K562 (cell line): ENCODE data around the gene TSG101. TPM values are rescaled to one million over a fixed set of nuclear protein-coding genes. Genes with fewer than 3 reads are reported as not detected.

Experiments used
- ATAC-seq: fragments of 200-7000 bp; cut with Tn5 transposase; 3 replicates; pipeline ENCODE4 v1.9.1; 2020; ENCODE audit warnings: moderate library complexity
- BruUV-seq: library from RNA; stranded (reverse); fragments of 400-500 nt; replicated peaks from 2 replicates; lab custom pipeline; 2021; lab: Mats Ljungman, UMichigan
- CTCF ChIA-PET: fragments of 300-600 bp; formaldehyde crosslinking; extraction: SDS; loops from one replicate; lab custom pipeline; 2021; ENCODE audit warnings: low intra/inter-chr PET ratio; lab: Yijun Ruan, JAX
- POLR2A ChIA-PET: fragments of 300-600, 350-650 bp; sonication (Branson Sonifier 250); formaldehyde crosslinking; extraction: SDS; loops from one replicate; lab custom pipeline; 2021; ENCODE audit warnings: antibody characterized with exemption, inconsistent platforms; lab: Yijun Ruan, JAX
- DNase-seq, 4 experiments: peaks; one replicate each; pipeline versions ENCODE4 v3.0.0 to v3.0.0-alpha.2; 2011 to 2018; ENCODE audit warnings: low spot score in 3 of 4, mixed read lengths in 3 of 4; ENCODE audit errors: extremely low read depth in 1 of 4
- FAIRE-seq: peaks from 2 replicates; lab custom pipeline; 2011; peaks lifted over from hg19 to GRCh38; lab: Jason Lieb, UNC
- H2AFZ ChIP-seq: 2 replicates; pipeline ENCODE4 v1.6.0; 2011; ENCODE audit warnings: low read depth, low read length, control low read depth, inconsistent platforms
- H3K27ac ChIP-seq: fragments of 200-600 bp; 3 replicates; pipeline ENCODE4 v1.8.0; 2011; ENCODE audit warnings: low read depth, mild to moderate bottlenecking, control low read depth, inconsistent platforms, low read length, moderate library complexity, mixed read lengths; ENCODE audit errors: extremely low read depth
- H3K27me3 ChIP-seq, 2 experiments: fragments of 300-600 bp in 1 of 2; 2 replicates in 1 of 2; 3 replicates in 1 of 2; pipeline versions ENCODE4 v1.6.0 to v1.8.0; 2011; ENCODE audit warnings: inconsistent platforms in 2 of 2, low read length in 2 of 2, mild to moderate bottlenecking in 1 of 2, mixed read lengths in 1 of 2, moderate library complexity in 1 of 2; ENCODE audit not compliant: control insufficient read depth in 2 of 2, insufficient read depth in 2 of 2
- H3K36me3 ChIP-seq: fragments of 300-600 bp; 3 replicates; pipeline ENCODE4 v1.8.0; 2011; ENCODE audit warnings: mild to moderate bottlenecking, low read length, inconsistent platforms; ENCODE audit not compliant: control insufficient read depth, insufficient read depth
- H3K4me1 ChIP-seq, 2 experiments: fragments of 200-600 bp in 1 of 2; replicated peaks in 1 of 2; 2 replicates in 1 of 2; 3 replicates in 1 of 2; pipeline versions ENCODE4 v1.5.1 to v1.8.0; 2011; ENCODE audit warnings: inconsistent platforms in 2 of 2, low read length in 2 of 2, mild to moderate bottlenecking in 1 of 2, mixed read lengths in 1 of 2, moderate library complexity in 1 of 2; ENCODE audit not compliant: control insufficient read depth in 2 of 2, insufficient read depth in 2 of 2
- H3K4me2 ChIP-seq: 2 replicates; pipeline ENCODE4 v1.6.1; 2011; ENCODE audit warnings: low read length, control low read depth, inconsistent platforms, mixed read lengths; ENCODE audit not compliant: insufficient read depth
- H3K4me3 ChIP-seq: fragments of 200-600 bp; sonication (generic), shearing (Covaris generic); 2 replicates; pipeline ENCODE4 v1.5.1; 2016; ENCODE audit warnings: control low read depth, inconsistent platforms
- H3K79me2 ChIP-seq: fragments of 200-600 bp; 3 replicates; pipeline ENCODE4 v1.8.0; 2011; ENCODE audit warnings: low read length, inconsistent platforms; ENCODE audit not compliant: control insufficient read depth, insufficient read depth
- H3K9ac ChIP-seq, 2 experiments: 2 replicates each; pipeline versions ENCODE4 v1.6.0 to v1.6.1; 2011; ENCODE audit warnings: low read depth in 2 of 2, low read length in 2 of 2, control low read depth in 1 of 2, inconsistent platforms in 1 of 2, mild to moderate bottlenecking in 1 of 2, mixed read lengths in 1 of 2; ENCODE audit not compliant: insufficient read depth in 1 of 2
- H3K9me1 ChIP-seq: one replicate; pipeline ENCODE4 v1.6.0; 2011; ENCODE audit warnings: inconsistent platforms, mild to moderate bottlenecking, low read length, moderate library complexity; ENCODE audit not compliant: control insufficient read depth, insufficient read depth
- H3K9me3 ChIP-seq: replicated peaks from 2 replicates; pipeline ENCODE4 v1.5.1; 2011; ENCODE audit warnings: low read depth, low read length, inconsistent platforms; ENCODE audit not compliant: control insufficient read depth, insufficient read depth
- H4K20me1 ChIP-seq: replicated peaks from 2 replicates; pipeline ENCODE4 v1.6.1; 2011; ENCODE audit warnings: low read length, inconsistent platforms, mixed read lengths; ENCODE audit not compliant: control insufficient read depth, insufficient read depth
- CEBPB ChIP-seq: fragments of 450-650 bp; IDR thresholded peaks from 2 replicates; pipeline ENCODE4 v1.6.1; 2016; ENCODE audit warnings: missing genetic modification characterization, missing compliant biosample characterization
- ETV1 ChIP-seq: fragments of 450-650 bp; conservative IDR thresholded peaks from 2 replicates; pipeline ENCODE4 v1.6.1; 2016; ENCODE audit warnings: missing genetic modification characterization, control low read depth, low read depth, missing compliant biosample characterization
- HMG20B ChIP-seq: fragments of 250-450 bp; sonication (Bioruptor Pico); IDR thresholded peaks from 2 replicates; pipeline ENCODE4 v1.5.0; 2021; ENCODE audit warnings: mild to moderate bottlenecking
- MEIS2 ChIP-seq: fragments of 450-650 bp; IDR thresholded peaks from 2 replicates; pipeline ENCODE4 v1.6.1; 2014; ENCODE audit warnings: mild to moderate bottlenecking; ENCODE audit not compliant: partially characterized antibody
- NFIX ChIP-seq: fragments of 250-450 bp; sonication (Bioruptor Pico); IDR thresholded peaks from 2 replicates; pipeline ENCODE4 v1.4.0; 2020; ENCODE audit warnings: low read depth, mild to moderate bottlenecking, moderate library complexity
- NUFIP1 ChIP-seq: fragments of 450-650 bp; IDR thresholded peaks from 2 replicates; pipeline ENCODE4 v1.6.1; 2018; ENCODE audit not compliant: partially characterized antibody
- PRDM10 ChIP-seq: fragments of 450-650 bp; IDR thresholded peaks from 2 replicates; pipeline ENCODE4 v1.6.1; 2018; ENCODE audit not compliant: partially characterized antibody
- RERE ChIP-seq: sonication (generic); formaldehyde crosslinking; IDR thresholded peaks from 2 replicates; pipeline ENCODE4 v1.8.0; 2023; ENCODE audit warnings: missing genetic modification reagents, mild to moderate bottlenecking, borderline replicate concordance
- SAFB2 ChIP-seq: fragments of 200-400 bp; formaldehyde crosslinking; IDR thresholded peaks from 2 replicates; pipeline ENCODE4 v1.6.1; 2018; ENCODE audit warnings: borderline replicate concordance, low read length, low read depth, moderate library complexity; ENCODE audit not compliant: severe bottlenecking
- SETDB1 ChIP-seq: IDR thresholded peaks from one replicate; pipeline ENCODE4 v1.6.1; 2012; ENCODE audit warnings: low read length, control low read depth, inconsistent platforms
- SMAD2 ChIP-seq: fragments of 150-350 bp; IDR thresholded peaks from 2 replicates; pipeline ENCODE4 v1.6.1; 2014; ENCODE audit warnings: low read depth, mild to moderate bottlenecking, low read length
- SREBF1 ChIP-seq: fragments of 150-350 bp; IDR thresholded peaks from 2 replicates; pipeline ENCODE4 v1.6.1; 2014; ENCODE audit warnings: antibody characterized with exemption, low read depth, low read length, borderline replicate concordance
- SRSF3 ChIP-seq: fragments of 200-400 bp; formaldehyde crosslinking; IDR thresholded peaks from 2 replicates; pipeline ENCODE4 v1.6.1; 2016; ENCODE audit warnings: mild to moderate bottlenecking, low read length, moderate library complexity; ENCODE audit not compliant: insufficient read depth
- ZFP36 ChIP-seq: fragments of 150-350 bp; IDR thresholded peaks from 2 replicates; pipeline ENCODE4 v1.6.1; 2018; ENCODE audit warnings: low read length, low read depth; ENCODE audit not compliant: partially characterized antibody
- ZNF124 ChIP-seq: sonication (generic); formaldehyde crosslinking; IDR thresholded peaks from 2 replicates; pipeline ENCODE4 v1.8.1; 2022; ENCODE audit warnings: missing genetic modification reagents
- WGBS: fragments of 100-300 bp; shearing (Covaris generic); methylation state at CpG from one replicate; pipeline ENCODE4 v1.1.6; 2016; ENCODE audit warnings: low coverage, mixed read lengths; ENCODE audit not compliant: insufficient coverage; ENCODE audit errors: missing lambda C conversion rate; 5-methylcytosine and 5-hydroxymethylcytosine counted together
- in situ Hi-C: fragments of 300-500 bp; cut with MboI; formaldehyde crosslinking; loops from 4 replicates; pipeline ENCODE4 v1.15.0; 2018; ENCODE audit warnings: inconsistent platforms, mixed read lengths
- intact Hi-C: fragments of 100-400 bp; cut with micrococcal nuclease; formaldehyde crosslinking; loops from 2 replicates; pipeline ENCODE4 v1.14.2; 2022
- polyA plus RNA-seq, 8 experiments: library from polyadenylated mRNA; depleted of rRNA in 4 of 8; stranded (reverse) in 5 of 8; unstranded in 3 of 8; fragments of >200 nt; fragmentation: Nextera tagmentation in 2 of 8; fragmentation: Illumina TruSeq in 1 of 8; extraction: Ambion mirVana in 2 of 8; extraction: Trizol in 1 of 8; gene quantifications; 2 replicates each; pipeline versions ENCODE4 v1.2.1 to v1.2.3, GENCODE V29; 2011 to 2014; ENCODE audit warnings: inconsistent platforms in 1 of 8, missing spikeins in 1 of 8
- total RNA-seq, 7 experiments: library from RNA; depleted of rRNA in 6 of 7; stranded (reverse); fragments of >200 nt in 6 of 7; fragmentation: Illumina TruSeq in 2 of 7; extraction: Trizol in 2 of 7; gene quantifications; 2 replicates each; pipeline versions ENCODE4 v1.2.1 to v1.2.3, GENCODE V29; 2011 to 2021; ENCODE audit warnings: low replicate concordance in 1 of 7

The TSG101 gene
- total and polyA plus RNA-seq, 9 of the 15 experiments (the other 6 are each of a cell fraction or from before 2014, with no cell fraction given), result 24.6 to 141 (median 60.0) TPM

GRCh38 chr11:18575361-18575760 is 48.6 kb upstream of the TSG101 start:
- ChIA-PET POLR2A (interaction anchor here (1.2 kb wide), 1 partner anchor 38 kb away, joined by 4 read pairs; no protein-coding TSS in a partner anchor), CTCF (no interaction called here)
- Histone ChIP-seq H3K79me2 (no peaks in the 10 kb centered on the region), H3K36me3 (peaks cover 19% of the 10 kb centered on the region; the same call in 1 of the 3 replicates), H3K4me1 (peaks cover 0 to 6% of the 10 kb centered on the region in 2 experiments; a peak in 4 of 5 replicates), H3K9me1 (no peaks in the 10 kb centered on the region), H3K4me2 (no peak overlapping the region), H3K9ac (no peak overlapping the region), H3K4me3 (no peak overlapping the region), H4K20me1 (no peaks in the 10 kb centered on the region), H3K9me3 (no peaks in the 10 kb centered on the region), H3K27me3 (no peaks in the 10 kb centered on the region), H3K27ac (no peak overlapping the region), H2AFZ (no peak overlapping the region)
- intact Hi-C loops, result no loop called here
- 43% methylated on average over 1 of the region's 1 CpG for WGBS
- no TSS peak for BruUV-seq
- FAIRE-seq, result no peak
- DNase-seq, result no peak
- ATAC-seq, result no peak
- in situ Hi-C loops, result no loop called here
- no peak for TF ChIP-seq SETDB1
- TF ChIP-seq MEIS2, result peak; percentile 78
- TF ChIP-seq SRSF3, result no peak
- no peak for TF ChIP-seq NUFIP1
- peak; percentile 57; the same call in 1 of the 2 replicates for TF ChIP-seq ETV1 (tag)
- TF ChIP-seq HMG20B (CRISPR knock-in tag), result no peak
- TF ChIP-seq SMAD2, result no peak
- TF ChIP-seq CEBPB, result no peak
- no peak for TF ChIP-seq ZNF124 (CRISPR knock-in tag)
- TF ChIP-seq NFIX, result no peak
- no peak for TF ChIP-seq SAFB2
- TF ChIP-seq PRDM10, result no peak
- TF ChIP-seq RERE (CRISPR knock-in tag), result no peak
- TF ChIP-seq ZFP36, result no peak
- TF ChIP-seq SREBF1, result no peak
